Osteoblast (primary cell): ENCODE measurements around the gene RHCE. TPM values are rescaled to one million over a fixed set of nuclear protein-coding genes. Genes with fewer than 3 reads are reported as not detected.
A peak's percentile ranks its signal among the peaks of the same experiment; 100 is the strongest.
"Not testable (repeated sequence)": the region's sequence is repeated elsewhere in the genome, so short reads cannot be mapped to it uniquely, and the experiment has no call there.

ENCODE experiments used
- DNase-seq: peaks from one replicate; pipeline ENCODE4 v3.0.0; 2011; ENCODE audit warnings: low spot score, mixed read lengths; ENCODE audit not compliant: insufficient read length; ENCODE audit errors: missing footprints
- H2AFZ ChIP-seq: 2 replicates; pipeline ENCODE4 v1.6.0; 2011; ENCODE audit warnings: mild to moderate bottlenecking, low read length
- H3K27ac ChIP-seq: 2 replicates; pipeline ENCODE4 v1.5.1; 2011; ENCODE audit warnings: mild to moderate bottlenecking, low read depth, low read length, moderate library complexity
- H3K27me3 ChIP-seq: 2 replicates; pipeline ENCODE4 v1.6.0; 2012; ENCODE audit warnings: mild to moderate bottlenecking, control low read depth, inconsistent platforms, low read length, moderate library complexity; ENCODE audit not compliant: insufficient read depth
- H3K36me3 ChIP-seq: 2 replicates; pipeline ENCODE4 v1.5.1; 2011; ENCODE audit warnings: mild to moderate bottlenecking, low read length, control low read depth, moderate library complexity; ENCODE audit not compliant: insufficient read depth
- H3K4me1 ChIP-seq: 2 replicates; pipeline ENCODE4 v1.5.1; 2011; ENCODE audit warnings: mild to moderate bottlenecking, low read length, control low read depth, moderate library complexity; ENCODE audit not compliant: insufficient read depth
- H3K4me2 ChIP-seq: 2 replicates; pipeline ENCODE4 v1.6.0; 2011; ENCODE audit warnings: mild to moderate bottlenecking, low read length; ENCODE audit not compliant: insufficient read depth
- H3K4me3 ChIP-seq: fragments of 200-600 bp; sonication (generic); 3 replicates; pipeline ENCODE4 v1.5.1; 2012; ENCODE audit warnings: mild to moderate bottlenecking, low read length, inconsistent platforms; ENCODE audit not compliant: insufficient read depth
- H3K79me2 ChIP-seq: 2 replicates; pipeline ENCODE4 v1.6.0; 2012; ENCODE audit warnings: mild to moderate bottlenecking, low read length, control low read depth, inconsistent platforms; ENCODE audit not compliant: insufficient read depth
- H3K9me3 ChIP-seq: 2 replicates; pipeline ENCODE4 v1.5.1; 2011; ENCODE audit warnings: low read depth, low read length, control low read depth
- H4K20me1 ChIP-seq: 2 replicates; pipeline ENCODE4 v1.6.0; 2012; ENCODE audit warnings: mild to moderate bottlenecking, low read length, control low read depth; ENCODE audit not compliant: insufficient read depth
- CTCF ChIP-seq: IDR thresholded peaks from 2 replicates; pipeline ENCODE4 v1.5.1; 2011; ENCODE audit warnings: mild to moderate bottlenecking, low read depth, low read length, moderate library complexity; ENCODE audit errors: extremely low read depth
- total RNA-seq: library from RNA; depleted of rRNA; stranded (reverse); fragments of >200 nt; gene quantifications from 2 replicates; pipeline ENCODE4 v1.2.3, GENCODE V29; 2012

The RHCE gene
- total RNA-seq, 1 donor: 0.72 TPM

DNA sequence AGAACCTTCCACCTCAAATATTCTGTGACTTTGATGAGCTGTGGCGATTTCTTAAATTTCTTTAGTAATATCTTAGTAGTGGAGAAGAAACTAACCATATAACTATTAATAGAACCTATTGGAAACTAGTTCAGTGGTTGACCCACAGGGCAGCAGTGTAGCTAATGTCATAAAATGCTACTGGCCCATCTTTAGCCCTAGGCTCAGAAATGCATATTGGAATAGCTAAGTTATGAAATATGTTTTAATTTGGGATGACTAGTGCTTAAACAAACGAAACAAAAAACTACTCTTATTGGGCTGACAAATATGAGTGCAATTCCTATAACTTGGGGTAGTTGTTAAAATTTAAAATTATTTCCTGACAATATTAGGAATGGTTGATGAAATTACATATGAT is 30.3 kb upstream of the RHCE start:
- Histone ChIP-seq H3K27me3 (no peaks in the 10 kb centered on the region), H3K79me2 (peaks cover 11% of the 10 kb centered on the region), H3K27ac (no peak overlapping the region), H3K4me1 (peaks cover 12% of the 10 kb centered on the region), H4K20me1 (peaks cover 5% of the 10 kb centered on the region), H3K4me3 (no peak overlapping the region), H3K36me3 (peaks cover 2% of the 10 kb centered on the region), H2AFZ (no peak overlapping the region), H3K9me3 (no peaks in the 10 kb centered on the region), H3K4me2 (peak overlapping the region; percentile 1)
- DNase-seq: no peak
- TF ChIP-seq CTCF: no peak

DNA sequence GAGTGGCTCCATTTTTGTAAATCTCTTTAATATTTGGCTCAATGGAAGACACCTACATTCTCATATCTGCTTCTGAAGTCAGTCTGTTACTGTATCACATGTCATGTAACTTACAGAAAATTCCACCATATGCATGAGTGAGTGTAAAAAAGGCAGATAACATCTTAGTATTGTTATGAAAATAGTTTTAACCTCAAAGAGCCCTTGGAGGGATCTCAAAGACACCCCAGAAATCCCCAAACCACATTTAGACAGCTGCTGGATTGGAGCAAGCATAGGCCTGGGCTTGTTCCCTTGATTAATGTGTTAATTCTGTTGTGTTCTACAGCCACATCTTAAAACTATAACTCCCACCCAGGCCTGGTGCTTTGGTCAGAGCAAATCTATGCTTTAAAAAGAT is 26.9 kb upstream of the RHCE start:
- Histone ChIP-seq H4K20me1 (peaks cover 26% of the 10 kb centered on the region), H3K9me3 (no peaks in the 10 kb centered on the region), H3K36me3 (no peaks in the 10 kb centered on the region), H3K27me3 (no peaks in the 10 kb centered on the region), H2AFZ (no peak overlapping the region), H3K27ac (no peak overlapping the region), H3K4me2 (no peak overlapping the region), H3K4me1 (peaks cover 12% of the 10 kb centered on the region), H3K4me3 (no peak overlapping the region), H3K79me2 (peaks cover 36% of the 10 kb centered on the region)
- TF ChIP-seq CTCF: no peak
- DNase-seq: no peak

GRCh38 chr1:25445993-25446538 is 25.4 kb upstream of the RHCE start:
- H3K4me3 ChIP-seq: no peak overlapping the region
- no peak overlapping the region for H3K4me2 ChIP-seq
- H4K20me1 ChIP-seq: peaks cover 34% of the 10 kb centered on the region
- peaks cover 11% of the 10 kb centered on the region for H3K4me1 ChIP-seq
- no peaks in the 10 kb centered on the region for H3K27me3 ChIP-seq
- no peak for DNase-seq
- H2AFZ ChIP-seq: no peak overlapping the region
- TF ChIP-seq CTCF: no peak
- H3K79me2 ChIP-seq: peaks cover 48% of the 10 kb centered on the region
- no peak overlapping the region for H3K27ac ChIP-seq
- no peaks in the 10 kb centered on the region for H3K9me3 ChIP-seq
- no peaks in the 10 kb centered on the region for H3K36me3 ChIP-seq

DNA sequence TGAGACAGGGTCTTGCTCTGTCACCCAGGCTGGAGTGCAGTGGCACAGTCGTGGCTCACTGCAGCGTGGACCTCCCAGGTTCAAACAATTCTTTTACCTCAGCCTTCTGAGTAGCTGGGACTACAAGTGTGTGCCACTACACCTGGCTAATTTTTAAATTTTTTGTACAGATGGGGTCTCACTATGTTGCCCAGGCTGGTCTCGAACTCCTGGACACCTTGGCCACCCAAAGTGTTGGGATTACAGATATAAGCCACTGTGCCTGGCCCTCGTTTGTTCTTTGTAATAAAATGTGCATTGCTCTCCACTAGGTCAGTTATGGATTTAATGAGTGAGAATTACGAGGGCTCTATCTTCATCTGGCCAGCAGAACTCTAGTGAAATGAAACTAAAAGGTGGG is 24.0 kb upstream of the RHCE start:
- not testable (repeated sequence) for H3K9me3 ChIP-seq, H3K27me3 ChIP-seq, H3K4me3 ChIP-seq, H3K27ac ChIP-seq, DNase-seq, H3K36me3 ChIP-seq, H3K4me1 ChIP-seq, H3K4me2 ChIP-seq, H2AFZ ChIP-seq
- Histone ChIP-seq H4K20me1 (peaks cover 37% of the 10 kb centered on the region), H3K79me2 (peaks cover 57% of the 10 kb centered on the region)
